ENCODE data around the gene VPS13C.

Gene VPS13C

GRCh38 chr15:61829514-61829889 is 230.7 kb downstream of the VPS13C start:
- H3K27me3 ChIP-seq (replicated peaks; ENCODE audit: control insufficient read depth, insufficient read depth, low read length, poor library complexity, severe bottlenecking), result peaks cover under 1% of the 10 kb centered on the region
- H3K9me3 ChIP-seq (ENCODE audit: control insufficient read depth, low read length), result no peaks in the 10 kb centered on the region
- no peaks in the 10 kb centered on the region for H3K4me1 ChIP-seq (ENCODE audit: control insufficient read depth, insufficient read depth, low read length, poor library complexity, severe bottlenecking)
- H3K4me3 ChIP-seq (ENCODE audit: insufficient read depth, low read depth, low read length, poor library complexity, severe bottlenecking), result no peak overlapping the region
- DNase-seq, result no peak
- H3K27ac ChIP-seq (ENCODE audit: insufficient read depth, low read length, poor library complexity, severe bottlenecking), result no peak overlapping the region
- H3K36me3 ChIP-seq (ENCODE audit: control insufficient read depth, insufficient read depth, low read length), result no peaks in the 10 kb centered on the region

- Histone ChIP-seq H3K27me3 (replicated peaks; ENCODE audit: control insufficient read depth, insufficient read depth, low read length, poor library complexity, severe bottlenecking) (no peaks in the 10 kb centered on the region), H3K4me1 (ENCODE audit: control insufficient read depth, insufficient read depth, low read length, poor library complexity, severe bottlenecking) (no peaks in the 10 kb centered on the region), H3K36me3 (ENCODE audit: control insufficient read depth, insufficient read depth, low read length) (no peaks in the 10 kb centered on the region), H3K4me3 (ENCODE audit: insufficient read depth, low read depth, low read length, poor library complexity, severe bottlenecking) (no peak overlapping the region), H3K9me3 (ENCODE audit: control insufficient read depth, low read length) (no peaks in the 10 kb centered on the region), H3K27ac (ENCODE audit: insufficient read depth, low read length, poor library complexity, severe bottlenecking) (no peak overlapping the region)
- no peak for DNase-seq
Observed at GRCh38 chr15:61828860-61829513, 231.3 kb downstream of the VPS13C start.

GRCh38 chr15:61828008-61828407 is 232.2 kb downstream of the VPS13C start:
- Histone ChIP-seq H3K27ac (ENCODE audit: insufficient read depth, low read length, poor library complexity, severe bottlenecking) (no peak overlapping the region), H3K9me3 (ENCODE audit: control insufficient read depth, low read length) (no peaks in the 10 kb centered on the region), H3K4me1 (ENCODE audit: control insufficient read depth, insufficient read depth, low read length, poor library complexity, severe bottlenecking) (no peaks in the 10 kb centered on the region), H3K36me3 (ENCODE audit: control insufficient read depth, insufficient read depth, low read length) (no peaks in the 10 kb centered on the region), H3K4me3 (ENCODE audit: insufficient read depth, low read depth, low read length, poor library complexity, severe bottlenecking) (no peak overlapping the region), H3K27me3 (replicated peaks; ENCODE audit: control insufficient read depth, insufficient read depth, low read length, poor library complexity, severe bottlenecking) (no peaks in the 10 kb centered on the region)
- DNase-seq, result no peak

- Histone ChIP-seq H3K27ac (ENCODE audit: insufficient read depth, low read length, poor library complexity, severe bottlenecking) (no peak overlapping the region), H3K4me3 (ENCODE audit: insufficient read depth, low read depth, low read length, poor library complexity, severe bottlenecking) (no peak overlapping the region), H3K36me3 (ENCODE audit: control insufficient read depth, insufficient read depth, low read length) (no peaks in the 10 kb centered on the region), H3K4me1 (ENCODE audit: control insufficient read depth, insufficient read depth, low read length, poor library complexity, severe bottlenecking) (no peaks in the 10 kb centered on the region), H3K27me3 (replicated peaks; ENCODE audit: control insufficient read depth, insufficient read depth, low read length, poor library complexity, severe bottlenecking) (no peaks in the 10 kb centered on the region), H3K9me3 (ENCODE audit: control insufficient read depth, low read length) (no peaks in the 10 kb centered on the region)
- no peak for DNase-seq
Observed at GRCh38 chr15:61827131-61827530, 233.1 kb downstream of the VPS13C start.

- no peaks in the 10 kb centered on the region for H3K4me1 ChIP-seq (ENCODE audit: control insufficient read depth, insufficient read depth, low read length, poor library complexity, severe bottlenecking)
- no peak for DNase-seq
- no peaks in the 10 kb centered on the region for H3K27me3 ChIP-seq (replicated peaks; ENCODE audit: control insufficient read depth, insufficient read depth, low read length, poor library complexity, severe bottlenecking)
- H3K36me3 ChIP-seq (ENCODE audit: control insufficient read depth, insufficient read depth, low read length), result no peaks in the 10 kb centered on the region
- no peak overlapping the region for H3K4me3 ChIP-seq (ENCODE audit: insufficient read depth, low read depth, low read length, poor library complexity, severe bottlenecking)
- no peaks in the 10 kb centered on the region for H3K9me3 ChIP-seq (ENCODE audit: control insufficient read depth, low read length)
- no peak overlapping the region for H3K27ac ChIP-seq (ENCODE audit: insufficient read depth, low read length, poor library complexity, severe bottlenecking)
Observed at GRCh38 chr15:61824291-61824690, 236.0 kb downstream of the VPS13C start.

DNA sequence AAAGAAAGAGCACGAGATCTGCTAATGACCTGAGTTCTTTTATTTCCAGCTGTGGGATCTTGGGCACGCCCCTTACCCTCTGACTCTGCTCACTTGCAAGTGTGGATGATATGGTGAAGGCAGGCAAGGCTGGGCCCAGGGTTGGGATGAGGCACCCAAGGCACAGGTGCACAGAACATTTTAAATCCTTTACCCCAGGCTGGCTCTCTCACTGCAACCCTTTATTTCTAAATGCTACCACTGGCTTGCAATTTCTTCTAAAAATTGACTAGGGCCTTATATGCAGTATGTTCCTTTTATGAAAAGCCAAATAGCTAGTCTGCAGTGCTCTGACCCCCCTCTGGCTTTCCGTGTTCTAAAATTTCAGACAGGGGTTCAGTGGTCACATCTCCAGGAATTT is 237.7 kb downstream of the VPS13C start:
- H3K27ac ChIP-seq (ENCODE audit: insufficient read depth, low read length, poor library complexity, severe bottlenecking), result no peak overlapping the region
- no peaks in the 10 kb centered on the region for H3K9me3 ChIP-seq (ENCODE audit: control insufficient read depth, low read length)
- no peak overlapping the region for H3K4me3 ChIP-seq (ENCODE audit: insufficient read depth, low read depth, low read length, poor library complexity, severe bottlenecking)
- no peak for DNase-seq
- no peaks in the 10 kb centered on the region for H3K36me3 ChIP-seq (ENCODE audit: control insufficient read depth, insufficient read depth, low read length)
- H3K27me3 ChIP-seq (replicated peaks; ENCODE audit: control insufficient read depth, insufficient read depth, low read length, poor library complexity, severe bottlenecking), result no peaks in the 10 kb centered on the region
- no peaks in the 10 kb centered on the region for H3K4me1 ChIP-seq (ENCODE audit: control insufficient read depth, insufficient read depth, low read length, poor library complexity, severe bottlenecking)

DNA sequence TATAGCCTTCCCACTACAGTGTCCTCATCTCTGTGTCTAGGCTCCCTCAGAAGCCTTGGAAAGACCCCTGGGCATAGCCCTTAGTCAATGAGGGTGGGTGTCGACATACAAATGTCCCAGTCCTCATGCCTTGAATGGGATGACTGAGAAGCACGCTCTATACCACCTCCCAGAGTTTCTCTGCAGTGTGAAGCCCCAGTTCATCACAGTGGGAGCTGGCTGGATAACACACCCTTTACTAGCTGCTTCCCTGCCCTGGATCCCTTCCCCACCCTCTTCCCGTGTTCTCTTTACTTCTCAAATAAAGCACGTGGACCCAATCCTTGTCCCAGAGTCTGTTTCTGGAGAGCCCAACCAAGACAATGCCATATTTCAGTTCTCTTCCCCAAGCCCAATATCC is 239.3 kb downstream of the VPS13C start:
- Histone ChIP-seq H3K4me3 (ENCODE audit: insufficient read depth, low read depth, low read length, poor library complexity, severe bottlenecking) (no peak overlapping the region), H3K36me3 (ENCODE audit: control insufficient read depth, insufficient read depth, low read length) (no peaks in the 10 kb centered on the region), H3K27ac (ENCODE audit: insufficient read depth, low read length, poor library complexity, severe bottlenecking) (no peak overlapping the region), H3K27me3 (replicated peaks; ENCODE audit: control insufficient read depth, insufficient read depth, low read length, poor library complexity, severe bottlenecking) (no peaks in the 10 kb centered on the region), H3K9me3 (ENCODE audit: control insufficient read depth, low read length) (no peaks in the 10 kb centered on the region), H3K4me1 (ENCODE audit: control insufficient read depth, insufficient read depth, low read length, poor library complexity, severe bottlenecking) (no peaks in the 10 kb centered on the region)
- DNase-seq, result no peak

GRCh38 chr15:61820212-61820611 is 240.0 kb downstream of the VPS13C start:
- Histone ChIP-seq H3K27me3 (replicated peaks; ENCODE audit: control insufficient read depth, insufficient read depth, low read length, poor library complexity, severe bottlenecking) (no peaks in the 10 kb centered on the region), H3K4me3 (ENCODE audit: insufficient read depth, low read depth, low read length, poor library complexity, severe bottlenecking) (no peak overlapping the region), H3K4me1 (ENCODE audit: control insufficient read depth, insufficient read depth, low read length, poor library complexity, severe bottlenecking) (no peaks in the 10 kb centered on the region), H3K27ac (ENCODE audit: insufficient read depth, low read length, poor library complexity, severe bottlenecking) (no peak overlapping the region), H3K36me3 (ENCODE audit: control insufficient read depth, insufficient read depth, low read length) (no peaks in the 10 kb centered on the region), H3K9me3 (ENCODE audit: control insufficient read depth, low read length) (no peaks in the 10 kb centered on the region)
- DNase-seq, result no peak

DNA sequence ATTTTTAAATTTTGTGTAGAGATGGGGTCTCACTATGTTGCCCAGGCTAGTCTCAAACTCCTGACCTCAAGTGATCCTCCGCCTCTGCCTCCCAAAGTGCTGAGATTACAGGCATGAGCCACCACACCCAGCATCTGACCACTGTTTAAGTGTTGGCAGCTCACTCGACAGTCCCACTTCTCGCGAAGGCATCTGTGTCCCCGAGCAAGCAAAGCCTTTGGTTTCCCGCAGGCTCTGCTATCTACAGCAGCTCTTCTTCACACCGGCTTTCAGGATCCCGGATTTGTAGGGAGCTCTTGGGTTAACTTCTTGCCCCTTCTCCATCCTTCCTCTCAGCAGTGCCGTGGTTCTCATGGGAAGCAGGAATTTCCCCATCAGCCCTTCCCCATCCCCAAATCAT is 240.9 kb downstream of the VPS13C start:
- H3K36me3 ChIP-seq (ENCODE audit: control insufficient read depth, insufficient read depth, low read length), result no peaks in the 10 kb centered on the region
- H3K27ac ChIP-seq (ENCODE audit: insufficient read depth, low read length, poor library complexity, severe bottlenecking), result no peak overlapping the region
- no peak for DNase-seq
- H3K4me1 ChIP-seq (ENCODE audit: control insufficient read depth, insufficient read depth, low read length, poor library complexity, severe bottlenecking), result no peaks in the 10 kb centered on the region
- no peaks in the 10 kb centered on the region for H3K9me3 ChIP-seq (ENCODE audit: control insufficient read depth, low read length)
- H3K4me3 ChIP-seq (ENCODE audit: insufficient read depth, low read depth, low read length, poor library complexity, severe bottlenecking), result no peak overlapping the region
- H3K27me3 ChIP-seq (replicated peaks; ENCODE audit: control insufficient read depth, insufficient read depth, low read length, poor library complexity, severe bottlenecking), result no peaks in the 10 kb centered on the region

- no peaks in the 10 kb centered on the region for H3K9me3 ChIP-seq (ENCODE audit: control insufficient read depth, low read length)
- no peaks in the 10 kb centered on the region for H3K4me1 ChIP-seq (ENCODE audit: control insufficient read depth, insufficient read depth, low read length, poor library complexity, severe bottlenecking)
- H3K4me3 ChIP-seq (ENCODE audit: insufficient read depth, low read depth, low read length, poor library complexity, severe bottlenecking), result no peak overlapping the region
- H3K27me3 ChIP-seq (replicated peaks; ENCODE audit: control insufficient read depth, insufficient read depth, low read length, poor library complexity, severe bottlenecking), result no peaks in the 10 kb centered on the region
- H3K36me3 ChIP-seq (ENCODE audit: control insufficient read depth, insufficient read depth, low read length), result no peaks in the 10 kb centered on the region
- DNase-seq, result no peak
- no peak overlapping the region for H3K27ac ChIP-seq (ENCODE audit: insufficient read depth, low read length, poor library complexity, severe bottlenecking)
Observed at GRCh38 chr15:61818801-61819200, 241.4 kb downstream of the VPS13C start.
